MM.1S (cell line): ENCODE results near the gene ALG6.

Experiments
- EZH2 ChIP-seq: fragments of 300-600 bp; sonication (generic); optimal IDR thresholded peaks from 2 replicates; pipeline ENCODE3; 2017; ENCODE audit warnings: low read depth, mild to moderate bottlenecking, antibody characterized with exemption, low read length, mixed read lengths
- EZH2phosphoT487 ChIP-seq: fragments of 300-600 bp; sonication (generic); IDR thresholded peaks from 2 replicates; pipeline ENCODE4 v1.6.1; 2018; ENCODE audit warnings: antibody characterized with exemption, low read length
- TF ChIP-seq, protein P1 (sequence below): fragments of 300-600 bp; sonication (generic); IDR thresholded peaks from 2 replicates; pipeline ENCODE4 v1.5.1; 2016; ENCODE audit warnings: antibody characterized with exemption, low read length, mixed read lengths

DNA sequence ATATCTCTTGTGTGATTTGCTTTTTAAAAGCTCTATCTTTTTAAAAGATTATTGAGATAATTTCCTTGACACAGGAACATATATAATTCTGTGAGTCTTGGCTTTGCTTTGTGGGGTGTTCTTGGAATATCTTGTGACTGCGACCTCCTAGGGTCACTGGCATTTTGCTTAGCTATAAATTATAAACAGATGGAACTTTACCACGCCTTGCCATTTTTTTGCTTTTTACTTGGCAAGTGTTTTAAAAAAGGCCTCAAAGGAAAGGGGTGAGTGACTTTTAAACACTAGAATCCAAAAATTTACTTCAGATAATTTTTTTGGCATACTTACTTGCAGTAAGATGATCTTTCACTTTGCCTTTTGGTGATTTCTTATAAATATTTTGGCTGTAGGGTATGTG is 43.6 kb downstream of the ALG6 start:
- TF ChIP-seq EZH2 = no peak
- TF ChIP-seq, protein P1, sequence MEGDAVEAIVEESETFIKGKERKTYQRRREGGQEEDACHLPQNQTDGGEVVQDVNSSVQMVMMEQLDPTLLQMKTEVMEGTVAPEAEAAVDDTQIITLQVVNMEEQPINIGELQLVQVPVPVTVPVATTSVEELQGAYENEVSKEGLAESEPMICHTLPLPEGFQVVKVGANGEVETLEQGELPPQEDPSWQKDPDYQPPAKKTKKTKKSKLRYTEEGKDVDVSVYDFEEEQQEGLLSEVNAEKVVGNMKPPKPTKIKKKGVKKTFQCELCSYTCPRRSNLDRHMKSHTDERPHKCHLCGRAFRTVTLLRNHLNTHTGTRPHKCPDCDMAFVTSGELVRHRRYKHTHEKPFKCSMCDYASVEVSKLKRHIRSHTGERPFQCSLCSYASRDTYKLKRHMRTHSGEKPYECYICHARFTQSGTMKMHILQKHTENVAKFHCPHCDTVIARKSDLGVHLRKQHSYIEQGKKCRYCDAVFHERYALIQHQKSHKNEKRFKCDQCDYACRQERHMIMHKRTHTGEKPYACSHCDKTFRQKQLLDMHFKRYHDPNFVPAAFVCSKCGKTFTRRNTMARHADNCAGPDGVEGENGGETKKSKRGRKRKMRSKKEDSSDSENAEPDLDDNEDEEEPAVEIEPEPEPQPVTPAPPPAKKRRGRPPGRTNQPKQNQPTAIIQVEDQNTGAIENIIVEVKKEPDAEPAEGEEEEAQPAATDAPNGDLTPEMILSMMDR = no peak
- no peak for TF ChIP-seq EZH2phosphoT487
